Smooth muscle cell (in vitro differentiated cells): ENCODE measurements around the gene HTR4. TPM values are rescaled to one million over a fixed set of nuclear protein-coding genes. Genes with fewer than 3 reads are reported as not detected.
"Not testable (repeated sequence)": the region's sequence is repeated elsewhere in the genome, so short reads cannot be mapped to it uniquely, and the experiment has no call there.

ENCODE experiments used
- DNase-seq: peaks from one replicate; lab custom pipeline; 2025; ENCODE audit not compliant: unreplicated experiment; lab: John Stamatoyannopoulos, UW
- H2AFZ ChIP-seq: fragments of 200-600 bp; sonication (generic); 2 replicates; pipeline ENCODE4 v1.6.0; 2016; ENCODE audit warnings: antibody characterized with exemption, low read depth, mild to moderate bottlenecking
- H3F3A ChIP-seq: fragments of 200-600 bp; sonication (generic); 2 replicates; pipeline ENCODE4 v1.6.0; 2017; ENCODE audit warnings: antibody characterized with exemption, low read depth
- H3K27ac ChIP-seq: fragments of 200-600 bp; sonication (generic); 2 replicates; pipeline ENCODE4 v1.5.1; 2016; ENCODE audit warnings: low read depth, mild to moderate bottlenecking
- H3K27me3 ChIP-seq: fragments of 200-600 bp; sonication (generic); 2 replicates; pipeline ENCODE4 v1.6.1; 2016; ENCODE audit warnings: low read depth, mild to moderate bottlenecking
- H3K36me3 ChIP-seq: fragments of 200-600 bp; sonication (generic); 2 replicates; pipeline ENCODE4 v1.5.1; 2016; ENCODE audit warnings: low read depth
- H3K4me1 ChIP-seq: fragments of 200-600 bp; sonication (generic); 2 replicates; pipeline ENCODE4 v1.5.1; 2016; ENCODE audit warnings: low read depth
- H3K4me2 ChIP-seq: fragments of 200-600 bp; sonication (generic); 2 replicates; pipeline ENCODE4 v1.6.0; 2016; ENCODE audit warnings: mild to moderate bottlenecking
- H3K4me3 ChIP-seq: fragments of 200-600 bp; sonication (generic); 2 replicates; pipeline ENCODE4 v1.5.1; 2016; ENCODE audit warnings: mild to moderate bottlenecking
- H3K79me2 ChIP-seq: fragments of 200-600 bp; sonication (generic); 2 replicates; pipeline ENCODE4 v1.6.0; 2016; ENCODE audit warnings: low read depth, mild to moderate bottlenecking
- H3K9ac ChIP-seq: fragments of 200-600 bp; sonication (generic); 2 replicates; pipeline ENCODE4 v1.6.0; 2016; ENCODE audit warnings: low read depth
- H3K9me3 ChIP-seq: fragments of 200-600 bp; sonication (generic); replicated peaks from 2 replicates; pipeline ENCODE4 v1.5.1; 2016; ENCODE audit warnings: low read depth
- H4K20me1 ChIP-seq: fragments of 200-600 bp; sonication (generic); 2 replicates; pipeline ENCODE4 v1.6.0; 2016; ENCODE audit warnings: low read depth
- WGBS: methylation state at CpG from one replicate; pipeline ENCODE4 v1.1.7; 2016; ENCODE audit warnings: low lambda C conversion rate; 5-methylcytosine and 5-hydroxymethylcytosine counted together
- polyA plus RNA-seq: library from polyadenylated mRNA; unstranded; fragments of >200 nt; fragmentation: Nextera tagmentation; extraction: Ambion mirVana; gene quantifications from 2 replicates; pipeline ENCODE4 v1.2.1, GENCODE V29; 2016
- total RNA-seq: library from RNA; depleted of rRNA; stranded (reverse); fragments of >200 nt; gene quantifications from 2 replicates; pipeline ENCODE4 v1.2.3, GENCODE V29; 2014
- TF ChIP-seq, protein P1 (sequence below): fragments of 200-600 bp; sonication (generic); IDR thresholded peaks from 2 replicates; pipeline ENCODE4 v1.5.1; 2017; ENCODE audit warnings: borderline replicate concordance, mild to moderate bottlenecking, antibody characterized with exemption; ENCODE audit not compliant: insufficient read depth, poor library complexity, severe bottlenecking

The HTR4 gene
- total and polyA plus RNA-seq, 2 experiments from 2014 or later: 0.09 TPM; not detected in 1

- TF ChIP-seq, protein P1, sequence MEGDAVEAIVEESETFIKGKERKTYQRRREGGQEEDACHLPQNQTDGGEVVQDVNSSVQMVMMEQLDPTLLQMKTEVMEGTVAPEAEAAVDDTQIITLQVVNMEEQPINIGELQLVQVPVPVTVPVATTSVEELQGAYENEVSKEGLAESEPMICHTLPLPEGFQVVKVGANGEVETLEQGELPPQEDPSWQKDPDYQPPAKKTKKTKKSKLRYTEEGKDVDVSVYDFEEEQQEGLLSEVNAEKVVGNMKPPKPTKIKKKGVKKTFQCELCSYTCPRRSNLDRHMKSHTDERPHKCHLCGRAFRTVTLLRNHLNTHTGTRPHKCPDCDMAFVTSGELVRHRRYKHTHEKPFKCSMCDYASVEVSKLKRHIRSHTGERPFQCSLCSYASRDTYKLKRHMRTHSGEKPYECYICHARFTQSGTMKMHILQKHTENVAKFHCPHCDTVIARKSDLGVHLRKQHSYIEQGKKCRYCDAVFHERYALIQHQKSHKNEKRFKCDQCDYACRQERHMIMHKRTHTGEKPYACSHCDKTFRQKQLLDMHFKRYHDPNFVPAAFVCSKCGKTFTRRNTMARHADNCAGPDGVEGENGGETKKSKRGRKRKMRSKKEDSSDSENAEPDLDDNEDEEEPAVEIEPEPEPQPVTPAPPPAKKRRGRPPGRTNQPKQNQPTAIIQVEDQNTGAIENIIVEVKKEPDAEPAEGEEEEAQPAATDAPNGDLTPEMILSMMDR: no peak
Observed at GRCh38 chr5:148682058-148683026, 28.0 kb upstream of the HTR4 start.

GRCh38 chr5:148681157-148682057, 27.1 kb upstream of the HTR4 start:
- Histone ChIP-seq H2AFZ (no peak overlapping the region), H3K36me3 (no peaks in the 10 kb centered on the region), H3K4me3 (no peak overlapping the region), H3K9ac (no peak overlapping the region), H4K20me1 (no peaks in the 10 kb centered on the region), H3K27ac (no peak overlapping the region), H3F3A (no peaks in the 10 kb centered on the region), H3K4me1 (no peaks in the 10 kb centered on the region), H3K4me2 (no peak overlapping the region), H3K9me3 (no peaks in the 10 kb centered on the region), H3K27me3 (peaks cover 4% of the 10 kb centered on the region), H3K79me2 (no peaks in the 10 kb centered on the region)
- no peak for DNase-seq
- WGBS: 81% methylated on average over 6 of the region's 6 CpGs
- TF ChIP-seq, protein P1: no peak

More at GRCh38 chr5:148682058-148683026, 28.0 kb upstream of the HTR4 start:
- DNase-seq: no peak
- no peaks in the 10 kb centered on the region for H3K4me1 ChIP-seq
- peaks cover 3% of the 10 kb centered on the region for H3K27me3 ChIP-seq
- no peaks in the 10 kb centered on the region for H3K36me3 ChIP-seq
- H3K9me3 ChIP-seq: no peaks in the 10 kb centered on the region
- H2AFZ ChIP-seq: no peak overlapping the region
- H3K79me2 ChIP-seq: no peaks in the 10 kb centered on the region
- no peak overlapping the region for H3K9ac ChIP-seq
- 80% methylated on average over 8 of the region's 8 CpGs for WGBS
- no peaks in the 10 kb centered on the region for H3F3A ChIP-seq
- no peak overlapping the region for H3K4me2 ChIP-seq
- H4K20me1 ChIP-seq: no peaks in the 10 kb centered on the region
- no peak overlapping the region for H3K27ac ChIP-seq
- H3K4me3 ChIP-seq: no peak overlapping the region

- H3K27me3 ChIP-seq: not testable (repeated sequence)
Observed at GRCh38 chr5:148673704-148674103, 19.4 kb upstream of the HTR4 start.

GRCh38 chr5:148666353-148666752, 12.0 kb upstream of the HTR4 start:
- Histone ChIP-seq H3K4me3 (no peak overlapping the region), H3K4me1 (no peaks in the 10 kb centered on the region), H3K27ac (no peak overlapping the region), H4K20me1 (no peaks in the 10 kb centered on the region), H3K9ac (no peak overlapping the region), H3K27me3 (peaks cover 22% of the 10 kb centered on the region), H2AFZ (no peak overlapping the region), H3K36me3 (no peaks in the 10 kb centered on the region), H3K4me2 (no peak overlapping the region), H3F3A (no peaks in the 10 kb centered on the region), H3K9me3 (no peaks in the 10 kb centered on the region), H3K79me2 (no peaks in the 10 kb centered on the region)
- 62% methylated on average over 4 of the region's 4 CpGs for WGBS
- no peak for DNase-seq
- TF ChIP-seq, protein P1: no peak

More at GRCh38 chr5:148673704-148674103, 19.4 kb upstream of the HTR4 start:
- not testable (repeated sequence) for H3K9ac ChIP-seq, H3K36me3 ChIP-seq, H4K20me1 ChIP-seq, H3K4me1 ChIP-seq, H3K9me3 ChIP-seq, H2AFZ ChIP-seq, H3K4me3 ChIP-seq, H3K27ac ChIP-seq, H3K79me2 ChIP-seq, H3F3A ChIP-seq, DNase-seq, H3K4me2 ChIP-seq
- WGBS: 94% methylated on average over 6 of the region's 6 CpGs
